HepG2 (cell line): Measurements from ENCODE around the gene EPB41L2. TPM values are rescaled to one million over a fixed set of nuclear protein-coding genes. Genes with fewer than 3 reads are reported as not detected.

Experiments used
- ADNP ChIP-seq: sonication (generic); formaldehyde crosslinking; IDR thresholded peaks from 2 replicates; pipeline ENCODE4 v1.4.0; 2020; ENCODE audit warnings: missing genetic modification reagents
- DMAP1 ChIP-seq: IDR thresholded peaks from 2 replicates; pipeline ENCODE4 v1.6.1; 2016
- ERF ChIP-seq: IDR thresholded peaks from 2 replicates; pipeline ENCODE4 v1.6.1; 2018; ENCODE audit warnings: missing biosample characterization, missing genetic modification reagents
- HMGA1 ChIP-seq: sonication (generic); formaldehyde crosslinking; conservative IDR thresholded peaks from 2 replicates; pipeline ENCODE4 v1.4.0; 2020; ENCODE audit warnings: missing genetic modification reagents
- MXD4 ChIP-seq: IDR thresholded peaks from 2 replicates; pipeline ENCODE4 v1.6.1; 2016; ENCODE audit warnings: mild to moderate bottlenecking, missing biosample characterization, missing genetic modification reagents
- RFXAP ChIP-seq: sonication (generic); formaldehyde crosslinking; IDR thresholded peaks from 2 replicates; pipeline ENCODE4 v1.4.0; 2020; ENCODE audit warnings: missing genetic modification reagents, borderline replicate concordance
- SNAI1 ChIP-seq: sonication (generic); formaldehyde crosslinking; IDR thresholded peaks from 2 replicates; pipeline ENCODE4 v1.5.0; 2020; ENCODE audit warnings: mild to moderate bottlenecking, missing genetic modification reagents, borderline replicate concordance
- TAF15 ChIP-seq: fragments of 200-400 bp; formaldehyde crosslinking; IDR thresholded peaks from one replicate; pipeline ENCODE4 v1.6.1; 2018; ENCODE audit warnings: mild to moderate bottlenecking, low read depth, low read length; ENCODE audit not compliant: poor library complexity, severe bottlenecking
- TCF7L2 ChIP-seq: IDR thresholded peaks from 2 replicates; pipeline ENCODE4 v1.6.1; 2011; ENCODE audit warnings: mild to moderate bottlenecking, low read depth, low read length, moderate library complexity
- ZFX ChIP-seq: sonication (generic); formaldehyde crosslinking; IDR thresholded peaks from 2 replicates; pipeline ENCODE4 v1.4.0; 2020; ENCODE audit warnings: mild to moderate bottlenecking, low read depth, missing genetic modification reagents, moderate library complexity
- ZNF552 ChIP-seq: sonication (generic); formaldehyde crosslinking; IDR thresholded peaks from 2 replicates; pipeline ENCODE4 v1.9.0; 2022; ENCODE audit warnings: missing genetic modification reagents, mild to moderate bottlenecking, borderline replicate concordance
- ZNF768 ChIP-seq: sonication (generic); formaldehyde crosslinking; IDR thresholded peaks from 2 replicates; pipeline ENCODE4 v1.4.0; 2020; ENCODE audit warnings: missing genetic modification reagents
- ZNF83 ChIP-seq: sonication (generic); formaldehyde crosslinking; IDR thresholded peaks from 2 replicates; pipeline ENCODE4 v1.4.0; 2020; ENCODE audit warnings: missing genetic modification reagents, mild to moderate bottlenecking, borderline replicate concordance
- polyA plus RNA-seq, 8 experiments: library from polyadenylated mRNA; depleted of rRNA in 3 of 8; stranded (reverse) in 7 of 8; unstranded in 1 of 8; fragments of >200 nt; fragmentation: Illumina TruSeq in 4 of 8; extraction: Trizol in 4 of 8; gene quantifications; 2 replicates each; pipeline versions ENCODE4 v1.2.1 to v1.2.3, GENCODE V29; 2011 to 2016; ENCODE audit warnings: low read depth in 4 of 8, missing spikeins in 1 of 8, mixed read lengths in 1 of 8; ENCODE audit not compliant: insufficient read depth in 1 of 8
- total RNA-seq, 5 experiments: library from RNA; depleted of rRNA; stranded (reverse); fragments of >200 nt; fragmentation: Illumina TruSeq; extraction: Trizol; gene quantifications; 2 replicates each; pipeline ENCODE4 v1.2.3, GENCODE V29; 2016; ENCODE audit warnings: low read depth in 1 of 5
- TF ChIP-seq, protein P1 (sequence below), 2 experiments: sonication (generic) in 1 of 2; formaldehyde crosslinking in 1 of 2; IDR thresholded peaks; 2 replicates each; pipeline versions ENCODE4 v1.4.0 to v1.6.1; 2018 to 2020; ENCODE audit warnings: missing genetic modification reagents in 2 of 2, borderline replicate concordance in 1 of 2, low read depth in 1 of 2, mild to moderate bottlenecking in 1 of 2, missing biosample characterization in 1 of 2
- TF ChIP-seq, protein P2 (sequence below): IDR thresholded peaks from 2 replicates; pipeline ENCODE4 v1.6.1; 2018; ENCODE audit warnings: missing genetic modification reagents, mild to moderate bottlenecking, missing compliant biosample characterization
- TF ChIP-seq, protein P3 (sequence below): sonication (generic); formaldehyde crosslinking; IDR thresholded peaks from 2 replicates; pipeline ENCODE4 v1.4.0; 2020; ENCODE audit warnings: missing genetic modification reagents
- TF ChIP-seq, protein P4 (sequence below): sonication (generic); formaldehyde crosslinking; IDR thresholded peaks from 2 replicates; pipeline ENCODE4 v1.5.0; 2020; ENCODE audit warnings: missing genetic modification reagents
- TF ChIP-seq, protein P5 (sequence below): sonication (generic); formaldehyde crosslinking; IDR thresholded peaks from 2 replicates; pipeline ENCODE4 v1.4.0; 2020; ENCODE audit warnings: missing genetic modification reagents, mild to moderate bottlenecking, borderline replicate concordance
- TF ChIP-seq, protein P6 (sequence below): sonication (generic); formaldehyde crosslinking; conservative IDR thresholded peaks from 2 replicates; pipeline ENCODE4 v1.8.0; 2022; ENCODE audit warnings: low read depth, missing genetic modification reagents

The EPB41L2 gene
- total and polyA plus RNA-seq, 2 of the 13 experiments (the other 11 are each of a cell fraction or from before 2014, with no cell fraction given) = 41.7 to 56.4 TPM

DNA sequence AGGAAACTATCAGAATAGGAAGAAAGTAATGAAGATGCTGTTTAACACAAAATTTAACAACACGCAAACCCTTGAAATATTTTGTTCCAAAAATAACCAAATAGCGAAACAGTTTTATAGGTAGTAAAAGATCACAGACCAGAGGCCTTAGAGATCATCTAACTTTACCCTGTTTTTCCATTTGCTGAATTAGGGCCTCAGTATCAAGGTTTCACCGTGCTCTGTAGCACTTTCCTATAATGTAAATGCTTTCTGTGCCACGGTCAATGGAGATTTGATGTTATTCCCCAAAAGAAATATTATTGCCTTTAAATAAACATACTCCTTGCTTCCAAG lies 23.7 kb downstream of the EPB41L2 start (continued):
- TF ChIP-seq SNAI1 (CRISPR knock-in tag) (no peak), TCF7L2 (no peak), RFXAP (CRISPR knock-in tag) (no peak), MXD4 (CRISPR knock-in tag) (peak; percentile 9; the same call in 1 of the 2 replicates), ZFX (CRISPR knock-in tag) (peak; percentile 49), ADNP (CRISPR knock-in tag) (no peak), DMAP1 (CRISPR knock-in tag) (no peak), ZNF552 (CRISPR knock-in tag) (no peak), HMGA1 (no peak), ZNF83 (no peak), ZNF768 (CRISPR knock-in tag) (no peak), ERF (CRISPR knock-in tag) (no peak), TAF15 (no peak)
- TF ChIP-seq, protein P1, sequence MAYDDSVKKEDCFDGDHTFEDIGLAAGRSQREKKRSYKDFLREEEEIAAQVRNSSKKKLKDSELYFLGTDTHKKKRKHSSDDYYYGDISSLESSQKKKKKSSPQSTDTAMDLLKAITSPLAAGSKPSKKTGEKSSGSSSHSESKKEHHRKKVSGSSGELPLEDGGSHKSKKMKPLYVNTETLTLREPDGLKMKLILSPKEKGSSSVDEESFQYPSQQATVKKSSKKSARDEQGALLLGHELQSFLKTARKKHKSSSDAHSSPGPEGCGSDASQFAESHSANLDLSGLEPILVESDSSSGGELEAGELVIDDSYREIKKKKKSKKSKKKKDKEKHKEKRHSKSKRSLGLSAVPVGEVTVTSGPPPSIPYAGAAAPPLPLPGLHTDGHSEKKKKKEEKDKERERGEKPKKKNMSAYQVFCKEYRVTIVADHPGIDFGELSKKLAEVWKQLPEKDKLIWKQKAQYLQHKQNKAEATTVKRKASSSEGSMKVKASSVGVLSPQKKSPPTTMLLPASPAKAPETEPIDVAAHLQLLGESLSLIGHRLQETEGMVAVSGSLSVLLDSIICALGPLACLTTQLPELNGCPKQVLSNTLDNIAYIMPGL (CRISPR knock-in tag; IDR thresholded peaks at IDR 0.05; ENCODE audit: borderline replicate concordance in 1 of 2, low read depth in 1 of 2) = peak in 1 of 2 experiments; percentile 4; a peak in 1 of 4 replicates
- TF ChIP-seq, protein P2, sequence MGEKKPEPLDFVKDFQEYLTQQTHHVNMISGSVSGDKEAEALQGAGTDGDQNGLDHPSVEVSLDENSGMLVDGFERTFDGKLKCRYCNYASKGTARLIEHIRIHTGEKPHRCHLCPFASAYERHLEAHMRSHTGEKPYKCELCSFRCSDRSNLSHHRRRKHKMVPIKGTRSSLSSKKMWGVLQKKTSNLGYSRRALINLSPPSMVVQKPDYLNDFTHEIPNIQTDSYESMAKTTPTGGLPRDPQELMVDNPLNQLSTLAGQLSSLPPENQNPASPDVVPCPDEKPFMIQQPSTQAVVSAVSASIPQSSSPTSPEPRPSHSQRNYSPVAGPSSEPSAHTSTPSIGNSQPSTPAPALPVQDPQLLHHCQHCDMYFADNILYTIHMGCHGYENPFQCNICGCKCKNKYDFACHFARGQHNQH (CRISPR knock-in tag) = no peak
- TF ChIP-seq, protein P3, sequence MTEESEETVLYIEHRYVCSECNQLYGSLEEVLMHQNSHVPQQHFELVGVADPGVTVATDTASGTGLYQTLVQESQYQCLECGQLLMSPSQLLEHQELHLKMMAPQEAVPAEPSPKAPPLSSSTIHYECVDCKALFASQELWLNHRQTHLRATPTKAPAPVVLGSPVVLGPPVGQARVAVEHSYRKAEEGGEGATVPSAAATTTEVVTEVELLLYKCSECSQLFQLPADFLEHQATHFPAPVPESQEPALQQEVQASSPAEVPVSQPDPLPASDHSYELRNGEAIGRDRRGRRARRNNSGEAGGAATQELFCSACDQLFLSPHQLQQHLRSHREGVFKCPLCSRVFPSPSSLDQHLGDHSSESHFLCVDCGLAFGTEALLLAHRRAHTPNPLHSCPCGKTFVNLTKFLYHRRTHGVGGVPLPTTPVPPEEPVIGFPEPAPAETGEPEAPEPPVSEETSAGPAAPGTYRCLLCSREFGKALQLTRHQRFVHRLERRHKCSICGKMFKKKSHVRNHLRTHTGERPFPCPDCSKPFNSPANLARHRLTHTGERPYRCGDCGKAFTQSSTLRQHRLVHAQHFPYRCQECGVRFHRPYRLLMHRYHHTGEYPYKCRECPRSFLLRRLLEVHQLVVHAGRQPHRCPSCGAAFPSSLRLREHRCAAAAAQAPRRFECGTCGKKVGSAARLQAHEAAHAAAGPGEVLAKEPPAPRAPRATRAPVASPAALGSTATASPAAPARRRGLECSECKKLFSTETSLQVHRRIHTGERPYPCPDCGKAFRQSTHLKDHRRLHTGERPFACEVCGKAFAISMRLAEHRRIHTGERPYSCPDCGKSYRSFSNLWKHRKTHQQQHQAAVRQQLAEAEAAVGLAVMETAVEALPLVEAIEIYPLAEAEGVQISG (CRISPR knock-in tag) = no peak
- TF ChIP-seq, protein P4, sequence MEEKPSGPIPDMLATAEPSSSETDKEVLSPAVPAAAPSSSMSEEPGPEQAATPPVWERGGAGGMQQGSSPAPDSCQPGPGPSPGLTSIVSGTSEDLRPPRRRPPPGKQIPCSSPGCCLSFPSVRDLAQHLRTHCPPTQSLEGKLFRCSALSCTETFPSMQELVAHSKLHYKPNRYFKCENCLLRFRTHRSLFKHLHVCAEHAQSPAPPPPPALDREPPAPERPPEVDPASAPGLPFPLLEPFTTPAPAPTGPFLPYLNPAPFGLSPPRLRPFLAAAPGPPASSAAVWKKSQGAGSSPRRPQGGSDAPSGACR (CRISPR knock-in tag) = no peak
- TF ChIP-seq, protein P5, sequence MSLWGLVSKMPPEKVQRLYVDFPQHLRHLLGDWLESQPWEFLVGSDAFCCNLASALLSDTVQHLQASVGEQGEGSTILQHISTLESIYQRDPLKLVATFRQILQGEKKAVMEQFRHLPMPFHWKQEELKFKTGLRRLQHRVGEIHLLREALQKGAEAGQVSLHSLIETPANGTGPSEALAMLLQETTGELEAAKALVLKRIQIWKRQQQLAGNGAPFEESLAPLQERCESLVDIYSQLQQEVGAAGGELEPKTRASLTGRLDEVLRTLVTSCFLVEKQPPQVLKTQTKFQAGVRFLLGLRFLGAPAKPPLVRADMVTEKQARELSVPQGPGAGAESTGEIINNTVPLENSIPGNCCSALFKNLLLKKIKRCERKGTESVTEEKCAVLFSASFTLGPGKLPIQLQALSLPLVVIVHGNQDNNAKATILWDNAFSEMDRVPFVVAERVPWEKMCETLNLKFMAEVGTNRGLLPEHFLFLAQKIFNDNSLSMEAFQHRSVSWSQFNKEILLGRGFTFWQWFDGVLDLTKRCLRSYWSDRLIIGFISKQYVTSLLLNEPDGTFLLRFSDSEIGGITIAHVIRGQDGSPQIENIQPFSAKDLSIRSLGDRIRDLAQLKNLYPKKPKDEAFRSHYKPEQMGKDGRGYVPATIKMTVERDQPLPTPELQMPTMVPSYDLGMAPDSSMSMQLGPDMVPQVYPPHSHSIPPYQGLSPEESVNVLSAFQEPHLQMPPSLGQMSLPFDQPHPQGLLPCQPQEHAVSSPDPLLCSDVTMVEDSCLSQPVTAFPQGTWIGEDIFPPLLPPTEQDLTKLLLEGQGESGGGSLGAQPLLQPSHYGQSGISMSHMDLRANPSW (CRISPR knock-in tag) = 0 out of 2 replicates have a peak, but pooled peaks have one; percentile 1
- TF ChIP-seq, protein P6, sequence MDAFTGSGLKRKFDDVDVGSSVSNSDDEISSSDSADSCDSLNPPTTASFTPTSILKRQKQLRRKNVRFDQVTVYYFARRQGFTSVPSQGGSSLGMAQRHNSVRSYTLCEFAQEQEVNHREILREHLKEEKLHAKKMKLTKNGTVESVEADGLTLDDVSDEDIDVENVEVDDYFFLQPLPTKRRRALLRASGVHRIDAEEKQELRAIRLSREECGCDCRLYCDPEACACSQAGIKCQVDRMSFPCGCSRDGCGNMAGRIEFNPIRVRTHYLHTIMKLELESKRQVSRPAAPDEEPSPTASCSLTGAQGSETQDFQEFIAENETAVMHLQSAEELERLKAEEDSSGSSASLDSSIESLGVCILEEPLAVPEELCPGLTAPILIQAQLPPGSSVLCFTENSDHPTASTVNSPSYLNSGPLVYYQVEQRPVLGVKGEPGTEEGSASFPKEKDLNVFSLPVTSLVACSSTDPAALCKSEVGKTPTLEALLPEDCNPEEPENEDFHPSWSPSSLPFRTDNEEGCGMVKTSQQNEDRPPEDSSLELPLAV (CRISPR knock-in tag) = no peak
